ENCODE results near the gene TIAM1.

GRCh38 chr21:31203431-31204054, 140.5 kb downstream of the TIAM1 start:
- no peak for TF ChIP-seq CTCF (IDR thresholded peaks at IDR 0.05)
- TF ChIP-seq POLR2A (IDR thresholded peaks at IDR 0.05) = no peak

All from adrenal gland (tissue), 5 donors.